HG02885 (cell line): ENCODE data around the gene ARAP2.

Source experiments
- ATAC-seq: cut with Tn5 transposase; IDR thresholded peaks from one replicate; pipeline ENCODE4 v1.9.1; 2021; ENCODE audit warnings: mild to moderate bottlenecking; ENCODE audit not compliant: unreplicated experiment, poor library complexity

Gene ARAP2

GRCh38 chr4:36056136-36056535 lies 188.2 kb downstream of the ARAP2 start:
- no peak for ATAC-seq

- ATAC-seq = no peak
Measured at GRCh38 chr4:36054694-36055422, 189.5 kb downstream of the ARAP2 start.

DNA sequence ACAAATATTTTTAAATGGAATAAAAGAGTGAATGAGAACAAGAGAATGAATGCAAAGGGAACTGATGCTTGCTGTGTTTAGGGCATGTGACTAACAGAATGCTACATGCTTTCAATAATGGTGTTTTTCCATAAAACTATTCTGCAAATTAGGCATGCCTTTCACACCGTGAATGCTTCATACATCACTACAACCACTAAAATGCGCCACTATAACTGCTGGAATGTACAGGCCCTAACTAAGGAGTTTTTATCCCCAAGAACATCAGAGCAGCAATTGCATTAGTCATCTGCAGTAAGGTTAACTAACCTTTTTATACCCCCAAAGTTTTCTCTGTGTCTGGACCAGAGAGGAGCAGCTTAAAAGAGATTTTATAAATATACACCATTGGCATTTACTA lies 190.4 kb downstream of the ARAP2 start:
- no peak for ATAC-seq

DNA sequence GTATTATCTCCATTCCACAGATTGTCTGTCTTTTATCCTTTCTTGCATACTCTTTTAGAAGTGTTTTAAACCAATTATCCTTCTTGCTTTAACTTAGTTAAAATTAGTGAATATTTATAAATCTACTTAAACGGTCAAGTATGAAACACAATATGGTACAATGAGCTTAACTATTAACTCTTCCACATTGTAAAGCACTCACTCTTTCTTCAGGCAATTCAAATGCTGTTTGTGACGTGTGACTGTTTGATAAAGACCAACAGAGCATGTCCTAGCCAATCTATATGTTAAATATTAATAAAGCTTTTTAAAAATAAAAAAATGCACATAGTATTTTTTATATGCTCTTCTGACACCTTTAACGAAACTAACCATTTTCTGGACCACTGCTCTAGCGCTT lies 192.7 kb downstream of the ARAP2 start:
- ATAC-seq = no peak

- ATAC-seq = no peak
Measured at GRCh38 chr4:36046026-36046425, 198.3 kb downstream of the ARAP2 start.

GRCh38 chr4:36043901-36044300 lies 200.4 kb downstream of the ARAP2 start:
- ATAC-seq = no peak

- ATAC-seq = no peak
Measured at GRCh38 chr4:36043241-36043640, 201.1 kb downstream of the ARAP2 start.

DNA sequence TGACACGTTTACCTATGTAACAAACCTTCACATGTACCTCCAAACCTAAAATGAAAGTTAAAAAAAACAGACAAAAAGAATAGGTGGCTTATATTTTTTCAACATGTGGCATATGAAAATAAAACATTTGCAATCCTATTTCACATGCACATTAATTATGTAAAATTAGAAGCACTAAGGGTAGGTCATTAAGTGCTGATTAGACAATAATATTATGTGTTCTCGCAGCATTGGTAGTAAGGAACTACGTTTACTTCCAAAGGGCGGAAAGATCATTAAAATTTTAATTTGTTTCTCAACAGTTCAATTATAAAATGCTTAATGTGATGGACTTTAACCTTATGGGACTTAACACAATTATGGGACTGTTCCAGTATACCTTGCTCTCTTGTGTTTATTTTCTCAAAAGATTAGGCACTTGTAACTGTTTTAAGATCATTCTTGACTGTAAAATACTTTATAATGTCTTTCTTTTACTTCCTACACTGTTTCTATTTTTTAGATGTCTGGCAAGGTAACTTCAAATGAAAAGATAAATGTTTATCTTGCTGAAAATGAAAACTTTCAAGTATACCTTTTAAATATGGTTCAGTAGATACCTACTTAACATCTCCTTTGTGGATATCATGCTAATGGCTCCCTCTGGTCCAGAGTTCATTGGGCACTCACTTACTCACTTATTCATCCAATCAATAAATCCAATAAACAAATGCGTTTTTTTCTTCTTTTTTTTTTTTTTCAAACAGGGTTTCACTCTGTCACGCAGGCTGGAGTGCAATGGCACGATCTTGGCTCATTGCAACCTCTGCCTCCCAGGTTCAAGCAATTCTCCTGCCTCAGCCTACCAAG lies 202.0 kb downstream of the ARAP2 start:
- ATAC-seq = no peak

DNA sequence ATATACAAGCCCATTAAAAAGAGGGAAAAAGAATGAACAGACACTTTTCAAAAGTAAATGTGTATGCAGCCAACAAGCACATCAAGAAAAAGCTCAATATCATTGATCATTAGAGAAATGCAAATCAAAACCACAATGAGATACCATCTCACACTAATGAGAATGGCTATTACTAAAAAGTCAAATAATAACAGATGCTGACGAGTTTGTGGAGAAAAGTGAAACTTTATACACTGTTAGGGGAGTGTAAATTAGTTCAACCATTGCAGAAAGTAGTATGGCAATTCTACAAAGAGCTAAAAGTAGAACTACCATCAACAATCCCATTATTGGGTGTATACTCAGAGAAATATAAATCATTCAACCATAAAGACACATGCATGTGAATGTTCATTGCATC lies 203.0 kb downstream of the ARAP2 start:
- ATAC-seq = no peak

GRCh38 chr4:36039026-36039425 lies 205.3 kb downstream of the ARAP2 start:
- ATAC-seq = no peak

GRCh38 chr4:36038491-36038890 lies 205.8 kb downstream of the ARAP2 start:
- ATAC-seq = no peak

GRCh38 chr4:36037127-36037526 lies 207.2 kb downstream of the ARAP2 start:
- ATAC-seq = no peak

DNA sequence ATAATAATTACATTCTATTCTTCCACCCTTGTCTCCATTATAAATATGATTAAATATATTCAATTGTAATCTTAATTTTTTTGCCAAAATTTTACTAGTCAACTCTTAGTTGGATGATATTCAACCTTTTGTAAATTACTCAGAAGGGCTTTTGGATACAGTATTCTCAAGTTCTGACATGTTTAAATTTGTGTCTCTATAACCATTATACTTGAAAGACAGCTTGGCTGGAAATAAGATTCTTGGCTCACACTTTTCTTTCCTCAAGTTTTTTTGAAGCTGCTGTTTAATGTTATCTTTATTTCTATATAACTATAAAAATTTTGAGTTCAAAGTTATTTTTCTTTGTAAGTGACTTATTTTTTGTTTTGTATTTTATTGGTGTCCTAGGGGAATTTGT lies 214.4 kb downstream of the ARAP2 start:
- ATAC-seq = no peak

- no peak for ATAC-seq
Measured at GRCh38 chr4:36027203-36027602, 217.1 kb downstream of the ARAP2 start.

- no peak for ATAC-seq
Measured at GRCh38 chr4:36026348-36026880, 217.9 kb downstream of the ARAP2 start.

GRCh38 chr4:36024901-36025660 lies 219.2 kb downstream of the ARAP2 start:
- ATAC-seq = no peak

- no peak for ATAC-seq
Measured at GRCh38 chr4:36020351-36020750, 224.0 kb downstream of the ARAP2 start.
